Mononuclear cell (primary cell): ENCODE results near the gene PPFIA1. TPM values are rescaled to one million over a fixed set of nuclear protein-coding genes. Genes with fewer than 3 reads are reported as not detected.
"Not testable (repeated sequence)": the region's sequence is repeated elsewhere in the genome, so short reads cannot be mapped to it uniquely, and the experiment has no call there.

ENCODE experiments used
- H3K27me3 ChIP-seq: 2 replicates; pipeline ENCODE4 v1.6.0; 2011; ENCODE audit warnings: low read length, control low read depth; ENCODE audit not compliant: insufficient read depth
- H3K4me1 ChIP-seq: 2 replicates; pipeline ENCODE4 v1.5.1; 2011; ENCODE audit warnings: mild to moderate bottlenecking, low read length, control low read depth; ENCODE audit not compliant: insufficient read depth
- H3K4me3 ChIP-seq: 2 replicates; pipeline ENCODE4 v1.5.1; 2011; ENCODE audit warnings: mild to moderate bottlenecking, low read length, moderate library complexity
- H3K9me3 ChIP-seq: 2 replicates; pipeline ENCODE4 v1.5.1; 2011; ENCODE audit warnings: low read depth, mild to moderate bottlenecking, control low read depth, low read length
- total RNA-seq: library from RNA; depleted of rRNA; stranded (reverse); fragments of >200 nt; gene quantifications from one replicate; pipeline ENCODE4 v1.2.3, GENCODE V29; 2012

The PPFIA1 gene
- total RNA-seq, 1 donor: 31.4 TPM

DNA sequence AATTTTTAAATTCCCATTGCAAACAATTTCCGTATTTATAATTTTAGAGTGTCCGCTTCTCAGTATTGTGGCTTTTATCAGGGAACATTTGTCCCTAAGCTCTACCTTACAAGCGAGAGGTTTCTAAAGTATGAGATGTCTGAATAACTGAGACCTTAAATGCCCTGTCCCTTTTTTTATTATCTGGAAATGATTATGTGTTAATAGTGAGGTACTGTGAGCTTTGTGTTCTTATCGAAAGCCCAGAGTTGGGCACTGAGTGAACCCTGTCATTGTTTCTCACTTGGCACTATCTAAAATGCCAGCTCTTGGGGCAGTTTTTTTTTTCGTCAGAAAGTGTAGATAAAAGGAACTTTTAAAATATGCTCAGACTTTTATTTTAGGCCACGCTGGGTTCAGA is 137.3 kb downstream of the PPFIA1 start:
- no peaks in the 10 kb centered on the region for H3K4me1 ChIP-seq
- no peak overlapping the region for H3K4me3 ChIP-seq
- H3K27me3 ChIP-seq: peaks cover 95% of the 10 kb centered on the region

DNA sequence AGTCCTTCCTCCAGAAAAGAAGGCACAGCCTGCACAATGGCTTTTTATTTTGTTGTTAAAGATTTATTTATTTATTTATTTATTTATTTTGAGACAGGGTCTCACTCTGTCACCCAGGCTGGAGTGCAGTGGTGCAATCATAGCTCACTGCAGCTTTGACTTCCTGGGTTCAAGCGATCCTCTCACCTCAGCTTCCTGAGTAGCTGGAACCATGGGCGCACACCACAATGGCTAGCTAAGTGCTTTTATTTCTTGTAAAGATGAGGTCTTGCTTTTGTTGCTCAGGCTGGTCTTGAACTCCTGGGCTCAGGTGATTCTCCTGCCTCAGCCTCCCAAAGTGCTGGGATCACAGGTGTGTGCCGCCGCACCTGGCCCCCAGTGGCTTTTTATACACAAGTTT is 137.8 kb downstream of the PPFIA1 start:
- peaks cover 95% of the 10 kb centered on the region for H3K27me3 ChIP-seq
- not testable (repeated sequence) for H3K9me3 ChIP-seq, H3K4me1 ChIP-seq, H3K4me3 ChIP-seq

More for the DNA sequence above, 137.3 kb downstream of the PPFIA1 start:
- no peaks in the 10 kb centered on the region for H3K9me3 ChIP-seq

DNA sequence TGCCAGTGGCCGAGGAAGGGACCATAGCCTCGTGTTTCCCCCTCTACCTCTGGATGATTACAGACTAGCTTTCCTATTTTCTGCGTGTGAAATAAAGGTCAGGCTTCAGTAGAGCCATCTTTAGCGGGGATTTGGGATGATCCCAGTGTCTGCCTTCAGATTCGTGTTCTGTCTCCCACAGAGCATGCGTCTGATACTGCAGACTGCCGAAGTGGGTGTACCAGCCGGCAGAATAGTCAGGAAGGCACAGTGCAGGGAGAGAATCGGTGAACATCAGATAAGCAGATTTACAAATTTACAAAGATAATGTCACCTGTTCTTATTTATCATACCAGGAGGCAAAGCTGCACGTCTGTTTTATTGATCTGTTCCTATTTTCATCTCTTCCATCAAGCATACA is 138.9 kb downstream of the PPFIA1 start:
- peaks cover 87% of the 10 kb centered on the region for H3K27me3 ChIP-seq
- no peaks in the 10 kb centered on the region for H3K9me3 ChIP-seq
- H3K4me3 ChIP-seq: no peak overlapping the region
- no peaks in the 10 kb centered on the region for H3K4me1 ChIP-seq

DNA sequence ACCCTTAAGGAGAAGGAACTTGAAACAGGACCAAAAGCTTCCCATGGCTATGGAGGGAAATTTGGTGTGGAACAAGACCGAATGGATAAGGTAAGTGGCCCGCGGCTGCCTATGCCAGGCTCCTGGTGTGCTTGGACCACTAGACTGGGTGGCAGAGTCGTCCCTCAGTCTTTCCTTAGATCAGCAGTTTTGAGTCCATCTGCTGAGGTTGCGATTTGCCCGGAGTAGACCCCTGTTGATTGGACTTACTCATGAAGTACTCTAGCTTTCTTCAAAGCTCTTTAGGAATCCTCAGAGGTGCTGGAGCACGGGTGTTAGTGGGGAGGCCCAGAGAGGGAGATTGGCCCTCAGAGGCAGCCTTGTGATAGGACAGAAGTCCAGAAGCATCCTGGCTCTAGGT is 139.4 kb downstream of the PPFIA1 start:
- no peaks in the 10 kb centered on the region for H3K9me3 ChIP-seq
- peaks cover 87% of the 10 kb centered on the region for H3K27me3 ChIP-seq
- no peak overlapping the region for H3K4me3 ChIP-seq
- H3K4me1 ChIP-seq: no peaks in the 10 kb centered on the region

DNA sequence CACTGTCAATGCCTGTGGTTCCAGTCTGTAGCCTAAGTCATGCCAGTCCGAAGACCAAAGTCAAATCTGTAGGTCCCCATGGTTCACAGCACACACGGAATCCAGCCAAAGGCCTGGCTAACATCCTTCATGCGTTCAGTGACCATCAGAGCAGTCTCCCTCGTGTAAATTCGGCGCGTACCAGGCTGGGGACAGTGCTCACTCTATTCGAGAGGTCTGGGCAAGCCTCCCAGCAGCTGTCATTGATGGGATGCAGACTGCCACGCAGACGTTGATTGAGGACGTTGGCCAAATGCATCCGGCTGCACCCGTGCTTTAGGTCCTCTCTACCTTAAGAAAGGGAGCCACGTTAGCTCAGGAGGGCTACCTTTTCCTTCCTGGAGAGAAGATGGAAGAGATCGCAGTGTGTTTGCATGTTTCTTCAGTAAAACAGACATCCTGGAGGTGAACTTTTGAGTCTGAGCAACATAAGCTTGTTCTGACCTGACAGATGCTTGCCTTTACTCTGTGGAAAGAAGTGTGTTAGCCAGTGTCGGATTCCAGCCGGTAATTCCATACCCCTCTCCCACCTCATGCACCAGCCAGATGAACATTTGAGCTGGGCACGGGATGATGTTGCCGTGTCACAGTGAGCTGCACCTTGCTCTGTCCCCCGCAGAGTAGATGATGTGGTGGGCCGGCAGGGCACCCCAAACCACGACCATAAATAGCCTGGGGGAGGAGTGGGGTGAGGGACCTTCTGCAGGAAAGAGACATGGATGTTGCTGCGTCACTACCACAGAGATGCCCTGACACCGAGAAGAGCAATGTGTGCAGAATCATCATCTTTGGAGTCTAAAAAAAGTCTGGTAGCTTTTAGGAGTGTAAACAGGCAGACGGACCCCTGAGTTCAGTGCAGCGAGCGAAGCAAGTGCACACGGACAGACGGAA is 140.1 kb downstream of the PPFIA1 start:
- Histone ChIP-seq H3K27me3 (peaks cover 86% of the 10 kb centered on the region), H3K4me1 (peaks cover 5% of the 10 kb centered on the region)

DNA sequence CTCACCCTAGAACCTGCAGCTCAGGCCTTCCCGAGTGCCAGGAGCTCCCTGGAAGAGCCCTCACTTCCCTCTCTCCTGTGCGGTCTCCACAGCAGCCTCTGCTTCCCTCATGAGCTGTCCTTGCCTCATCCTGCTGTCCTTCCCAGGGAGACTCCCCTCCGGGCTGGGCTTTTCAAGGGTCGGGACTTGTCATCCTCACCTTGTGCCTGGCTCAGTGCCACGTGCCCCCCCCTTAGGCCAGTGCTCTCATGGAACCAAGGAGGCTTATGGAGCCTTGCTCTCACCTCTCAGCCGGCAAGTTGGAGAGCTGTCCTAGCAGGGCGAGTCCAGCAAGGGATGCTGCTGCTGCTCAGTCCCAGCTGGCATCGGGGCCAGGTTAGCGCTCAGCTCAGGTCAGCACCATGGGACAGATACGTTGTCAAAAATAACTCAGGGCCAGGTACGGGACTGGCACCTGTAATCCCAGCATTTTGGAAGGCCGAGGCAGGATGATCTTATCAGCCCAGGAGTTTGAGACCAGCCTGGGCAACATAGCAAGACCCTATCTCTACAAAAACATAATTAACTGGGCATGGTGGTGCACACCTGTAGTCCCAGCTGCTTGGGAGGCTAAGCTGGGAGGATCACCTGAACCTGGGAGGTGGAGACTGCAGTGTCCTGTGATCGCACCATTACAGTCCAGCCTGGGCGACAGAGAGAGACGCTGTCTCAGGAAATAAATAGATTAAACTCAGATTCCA is 141.4 kb downstream of the PPFIA1 start:
- Histone ChIP-seq H3K9me3 (no peaks in the 10 kb centered on the region), H3K27me3 (peaks cover 81% of the 10 kb centered on the region), H3K4me1 (peaks cover 12% of the 10 kb centered on the region), H3K4me3 (no peak overlapping the region)

More for the DNA sequence above, 140.1 kb downstream of the PPFIA1 start:
- Histone ChIP-seq H3K9me3 (no peaks in the 10 kb centered on the region), H3K4me3 (no peak overlapping the region)

DNA sequence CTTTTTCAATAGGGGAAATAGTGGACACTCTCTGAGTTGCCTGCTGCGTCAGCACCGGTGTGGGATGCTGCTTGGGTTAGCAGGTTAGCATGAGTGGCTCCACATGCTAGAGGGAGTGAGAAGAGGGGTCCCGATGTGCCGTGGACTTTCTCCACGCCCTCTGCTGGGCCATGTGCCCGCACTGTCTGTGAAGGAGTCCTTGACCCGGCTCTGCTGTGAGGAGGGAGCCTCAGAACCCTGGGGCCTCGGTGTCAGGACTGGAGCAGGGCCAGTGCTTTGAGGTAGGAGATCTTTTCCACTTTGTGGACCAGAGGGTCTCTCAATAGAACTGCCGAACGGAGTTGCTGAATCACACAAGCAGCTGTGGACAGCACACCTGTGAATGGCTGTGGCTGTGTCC is 142.7 kb downstream of the PPFIA1 start:
- H3K4me3 ChIP-seq: no peak overlapping the region
- H3K9me3 ChIP-seq: no peaks in the 10 kb centered on the region
- H3K27me3 ChIP-seq: peaks cover 71% of the 10 kb centered on the region
- peaks cover 12% of the 10 kb centered on the region for H3K4me1 ChIP-seq

DNA sequence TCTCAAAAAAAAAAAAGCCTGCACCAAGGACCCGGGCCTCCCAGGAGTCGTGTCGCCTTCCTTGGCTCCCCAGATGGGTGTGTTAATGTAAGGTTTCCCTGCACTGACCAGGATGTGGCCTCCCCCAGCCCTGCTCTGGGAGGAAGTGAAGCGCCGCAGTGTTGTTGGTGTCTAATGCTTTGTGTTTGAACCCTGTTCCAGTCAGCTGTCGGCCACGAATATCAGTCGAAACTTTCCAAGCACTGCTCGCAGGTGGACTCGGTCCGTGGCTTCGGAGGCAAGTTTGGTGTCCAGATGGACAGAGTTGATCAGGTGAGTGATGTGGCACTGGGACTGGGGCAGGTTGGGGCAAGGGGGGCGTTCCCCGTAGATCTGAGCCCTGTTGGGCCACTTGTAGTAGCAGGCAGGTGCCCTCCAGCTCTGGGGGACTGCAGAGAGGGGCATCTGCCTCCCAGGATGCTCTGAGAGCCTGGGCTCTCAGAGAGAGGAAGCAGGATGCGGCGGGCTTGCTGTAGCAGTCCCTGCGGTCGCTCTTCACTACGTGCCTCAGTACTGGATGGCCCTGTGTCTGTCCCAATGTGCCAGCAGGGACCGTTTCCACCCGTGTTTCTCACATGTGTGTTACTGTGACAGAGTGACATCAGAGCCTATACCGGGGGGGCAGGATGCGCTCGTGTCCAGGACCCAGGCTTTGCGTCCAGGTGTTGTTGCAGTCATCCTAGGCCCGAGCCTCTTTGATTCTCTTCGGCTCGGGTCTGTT is 144.0 kb downstream of the PPFIA1 start:
- peaks cover 62% of the 10 kb centered on the region for H3K27me3 ChIP-seq
- peaks cover 12% of the 10 kb centered on the region for H3K4me1 ChIP-seq
- no peak overlapping the region for H3K4me3 ChIP-seq
- no peaks in the 10 kb centered on the region for H3K9me3 ChIP-seq

DNA sequence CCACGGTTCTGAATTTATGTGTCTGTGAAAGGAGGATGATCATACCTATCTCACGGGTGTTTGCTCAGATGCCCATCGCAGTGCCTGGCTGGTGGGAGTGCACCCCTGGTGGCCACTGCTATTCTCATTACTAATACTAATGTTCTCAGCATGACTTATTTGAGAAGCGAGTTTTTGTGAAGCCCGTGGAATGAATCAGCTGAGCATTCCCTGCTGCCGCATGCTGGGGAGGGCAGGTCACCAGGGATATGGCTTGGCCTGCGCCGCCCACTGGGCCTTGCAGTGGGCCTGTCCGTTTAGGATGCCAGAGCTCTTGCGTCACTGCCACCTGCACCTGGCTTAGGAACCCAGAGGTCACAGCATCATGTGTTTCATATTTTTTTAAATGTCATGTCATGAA is 144.7 kb downstream of the PPFIA1 start:
- Histone ChIP-seq H3K4me1 (peaks cover 12% of the 10 kb centered on the region), H3K9me3 (no peaks in the 10 kb centered on the region), H3K4me3 (no peak overlapping the region), H3K27me3 (peaks cover 61% of the 10 kb centered on the region)

DNA sequence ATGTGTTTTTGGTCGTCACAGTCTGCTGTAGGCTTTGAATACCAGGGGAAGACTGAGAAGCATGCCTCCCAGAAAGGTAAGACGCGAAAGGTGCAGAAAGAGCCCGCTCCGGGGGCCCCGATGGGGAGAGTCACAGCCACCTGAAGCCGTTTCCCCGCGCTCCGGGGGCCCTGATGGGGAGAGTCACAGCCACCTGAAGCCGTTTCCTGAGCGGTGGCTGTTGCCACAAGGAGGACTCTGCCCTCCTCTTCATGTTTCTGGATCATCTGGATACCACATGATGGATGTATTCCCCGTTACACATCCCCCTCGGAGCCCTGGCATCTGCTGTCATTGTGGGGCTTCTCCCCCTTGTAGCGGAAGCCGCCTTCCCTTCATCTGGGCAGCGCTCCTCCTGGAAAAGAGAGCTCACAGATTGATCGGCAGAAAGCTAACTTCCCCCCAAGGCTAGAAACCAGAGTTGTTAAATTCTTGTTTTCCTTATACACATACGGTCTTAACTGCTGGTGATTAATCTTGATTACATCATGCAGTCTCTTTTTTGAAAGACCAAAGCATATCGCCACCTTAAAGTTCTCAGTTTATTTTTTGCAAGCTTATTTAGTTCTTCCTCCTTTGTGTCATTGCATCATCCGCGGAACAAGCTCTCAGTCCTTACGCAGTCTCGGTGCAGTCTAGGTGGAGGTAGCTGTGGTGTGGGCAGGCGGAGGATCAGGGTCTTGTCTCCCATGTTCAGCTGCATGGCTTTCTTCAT is 145.3 kb downstream of the PPFIA1 start:
- no peaks in the 10 kb centered on the region for H3K9me3 ChIP-seq
- peaks cover 59% of the 10 kb centered on the region for H3K27me3 ChIP-seq
- no peak overlapping the region for H3K4me3 ChIP-seq
- peaks cover 12% of the 10 kb centered on the region for H3K4me1 ChIP-seq

DNA sequence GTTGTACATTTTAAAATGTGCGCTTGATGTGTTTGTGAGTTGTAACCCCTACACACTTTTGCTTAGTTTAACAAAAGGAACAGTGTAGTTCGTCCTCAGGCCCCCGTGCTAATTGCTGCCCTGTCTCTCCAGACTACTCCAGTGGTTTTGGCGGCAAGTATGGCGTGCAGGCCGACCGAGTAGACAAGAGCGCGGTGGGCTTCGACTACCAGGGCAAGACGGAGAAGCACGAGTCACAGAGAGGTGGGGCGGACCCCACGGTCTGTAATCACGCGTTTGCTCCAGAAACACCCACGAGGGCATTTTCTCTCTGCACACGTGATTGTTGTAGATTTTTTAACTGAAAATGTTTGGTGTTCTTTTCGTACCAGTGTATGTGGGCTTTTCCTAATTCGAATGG is 146.4 kb downstream of the PPFIA1 start:
- peaks cover 12% of the 10 kb centered on the region for H3K4me1 ChIP-seq
- no peak overlapping the region for H3K4me3 ChIP-seq
- H3K27me3 ChIP-seq: peaks cover 60% of the 10 kb centered on the region
- no peaks in the 10 kb centered on the region for H3K9me3 ChIP-seq

DNA sequence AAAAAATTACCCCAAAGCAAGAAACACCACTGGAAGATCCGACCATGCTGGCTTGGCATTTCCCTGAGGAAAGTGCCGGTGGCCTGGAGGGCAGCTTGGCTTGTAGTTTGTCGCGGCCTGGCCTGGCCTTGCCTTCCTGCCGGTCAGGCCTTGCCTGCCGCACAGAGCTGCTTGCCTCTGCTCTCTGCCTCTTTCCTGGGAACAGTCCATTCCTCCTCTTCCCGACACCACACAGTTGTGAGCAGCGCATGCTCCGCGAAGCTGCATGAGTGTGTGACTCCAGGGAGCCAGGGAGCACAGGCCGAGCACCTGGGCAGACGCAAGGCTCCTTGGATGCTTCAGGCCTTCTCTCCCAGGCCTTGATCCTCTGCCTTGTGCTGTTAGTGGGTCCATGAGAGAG is 147.6 kb downstream of the PPFIA1 start:
- H3K4me1 ChIP-seq: peaks cover 12% of the 10 kb centered on the region
- peaks cover 55% of the 10 kb centered on the region for H3K27me3 ChIP-seq
- H3K9me3 ChIP-seq: no peaks in the 10 kb centered on the region
- no peak overlapping the region for H3K4me3 ChIP-seq

DNA sequence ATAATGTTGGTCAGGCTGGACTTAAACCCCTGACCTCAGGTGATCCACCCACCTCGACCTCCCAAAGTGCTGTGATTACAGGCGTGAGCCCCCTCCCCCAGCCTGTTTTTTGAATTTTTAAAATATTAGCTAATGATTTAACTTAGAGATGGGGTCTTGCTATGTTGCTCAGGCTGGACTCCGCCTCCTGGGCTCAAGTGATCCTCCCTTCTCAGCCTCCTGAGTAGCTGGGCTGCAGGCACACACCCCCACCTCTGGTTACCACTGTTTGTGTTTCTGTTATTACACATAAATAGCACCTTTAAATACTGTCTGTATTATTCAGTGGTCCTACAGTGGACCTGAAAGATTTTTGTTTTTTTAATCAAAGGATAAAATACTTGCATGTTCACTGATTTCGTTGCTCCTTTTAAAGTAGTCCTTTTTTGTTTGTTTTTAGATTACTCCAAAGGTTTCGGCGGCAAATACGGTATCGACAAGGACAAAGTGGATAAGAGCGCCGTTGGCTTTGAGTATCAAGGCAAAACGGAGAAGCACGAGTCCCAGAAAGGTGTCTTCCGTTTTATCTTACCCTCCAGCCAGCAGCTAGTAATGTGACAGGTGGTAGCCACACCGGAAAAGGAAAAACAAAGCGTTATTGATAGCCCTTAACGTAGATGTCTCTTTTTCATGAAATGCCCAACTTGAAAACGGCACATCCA is 149.0 kb downstream of the PPFIA1 start:
- Histone ChIP-seq H3K4me1 (peaks cover 16% of the 10 kb centered on the region), H3K9me3 (no peaks in the 10 kb centered on the region), H3K27me3 (peaks cover 52% of the 10 kb centered on the region), H3K4me3 (no peak overlapping the region)

DNA sequence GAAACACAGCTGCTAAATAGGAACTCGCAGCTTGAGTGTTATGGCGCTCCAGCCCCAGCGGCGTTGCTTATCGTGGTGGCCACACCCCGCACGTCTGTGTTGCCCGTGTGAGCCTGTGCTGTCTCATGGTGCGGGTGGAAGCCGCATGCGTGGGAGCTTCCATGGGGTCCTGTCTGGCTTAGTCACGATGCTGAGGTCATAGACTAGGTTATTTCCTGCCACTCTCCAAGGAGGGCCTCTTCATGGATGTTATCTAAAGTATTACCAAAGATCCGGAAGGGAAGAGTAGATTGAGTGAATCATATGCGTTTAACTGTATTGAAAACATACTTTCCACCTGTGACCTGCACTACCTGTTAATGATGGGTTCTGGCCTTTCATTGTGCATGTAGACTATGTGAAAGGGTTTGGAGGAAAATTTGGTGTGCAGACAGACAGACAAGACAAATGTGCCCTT is 149.5 kb downstream of the PPFIA1 start:
- H3K27me3 ChIP-seq: peaks cover 48% of the 10 kb centered on the region
- no peak overlapping the region for H3K4me3 ChIP-seq
- H3K4me1 ChIP-seq: peaks cover 21% of the 10 kb centered on the region
- H3K9me3 ChIP-seq: no peaks in the 10 kb centered on the region
